NCI-H128 (cell line): ENCODE measurements around the gene NRTN.
"Not testable (repeated sequence)": the region's sequence is repeated elsewhere in the genome, so short reads cannot be mapped to it uniquely, and the experiment has no call there.

Source experiments
- DNase-seq: peaks from one replicate; lab custom pipeline; 2025; ENCODE audit not compliant: unreplicated experiment; lab: John Stamatoyannopoulos, UW

NRTN gene

GRCh38 chr19:5832527-5833216 lies 27.8 kb downstream of the NRTN start:
- DNase-seq, result no peak

- DNase-seq, result no peak
Measured at GRCh38 chr19:5837761-5838352, 33.0 kb downstream of the NRTN start.

- DNase-seq, result no peak
Measured at GRCh38 chr19:5838353-5839064, 33.6 kb downstream of the NRTN start.

GRCh38 chr19:5839065-5840017 lies 34.5 kb downstream of the NRTN start, which contains the start of gene FUT6:
FUT6 (minus strand) TSS chr19:5839702; CDS start chr19:5832567, 7,135 bp downstream.
- DNase-seq, result no peak

- DNase-seq, result not testable (repeated sequence)
Measured at GRCh38 chr19:5841735-5842111, 36.9 kb downstream of the NRTN start.

- DNase-seq, result no peak
Measured at GRCh38 chr19:5843295-5843927, 38.5 kb downstream of the NRTN start.

GRCh38 chr19:5844456-5845433 lies 39.9 kb downstream of the NRTN start:
- DNase-seq, result no peak

- DNase-seq, result not testable (repeated sequence)
Measured at GRCh38 chr19:5847846-5848245, 43.0 kb downstream of the NRTN start.

- not testable (repeated sequence) for DNase-seq
Measured at GRCh38 chr19:5848621-5849020, 43.8 kb downstream of the NRTN start.

GRCh38 chr19:5850189-5850588 lies 45.3 kb downstream of the NRTN start:
- no peak for DNase-seq

- no peak for DNase-seq
Measured at GRCh38 chr19:5850743-5851293, 46.0 kb downstream of the NRTN start.

- no peak for DNase-seq
Measured at GRCh38 chr19:5851302-5851701, 46.4 kb downstream of the NRTN start, which contains the start of gene FUT3. FUT3 (minus strand) TSS chr19:5851449.

- DNase-seq, result not testable (repeated sequence)
Measured at GRCh38 chr19:5854121-5854520, 49.3 kb downstream of the NRTN start.

- not testable (repeated sequence) for DNase-seq
Measured at GRCh38 chr19:5855151-5855550, 50.3 kb downstream of the NRTN start.

GRCh38 chr19:5857203-5858081 lies 52.6 kb downstream of the NRTN start:
- DNase-seq, result no peak

- DNase-seq, result no peak
Measured at GRCh38 chr19:5863030-5863665, 58.3 kb downstream of the NRTN start.

- no peak for DNase-seq
Measured at GRCh38 chr19:5864013-5864720, 59.3 kb downstream of the NRTN start.
